HCT116 (cell line): ENCODE measurements around the gene IQCH. TPM values are rescaled to one million over a fixed set of nuclear protein-coding genes. Genes with fewer than 3 reads are reported as not detected.

Experiments
- ATAC-seq: fragments of 200-7000 bp; cut with Tn5 transposase; 2 replicates; pipeline ENCODE4 v1.9.1; 2020; ENCODE audit warnings: mild to moderate bottlenecking, moderate library complexity
- BruUV-seq: library from RNA; stranded (reverse); fragments of 400-500 nt; replicated peaks from 2 replicates; lab custom pipeline; 2021; lab: Mats Ljungman, UMichigan
- CTCF ChIA-PET: fragments of 300-600 bp; sonication (Branson Sonifier 250); formaldehyde crosslinking; loops from one replicate; lab custom pipeline; 2021; ENCODE audit warnings: antibody characterized with exemption; lab: Charles Lee
- POLR2A ChIA-PET: fragments of 300-600, 350-600 bp; sonication (Branson Sonifier 250); formaldehyde crosslinking; loops from one replicate; lab custom pipeline; 2021; ENCODE audit warnings: antibody characterized with exemption; lab: Charles Lee
- RAD21 ChIA-PET, 2 experiments: fragments of 300-600 bp; sonication (Branson Sonifier 250); formaldehyde crosslinking; loops; one replicate each; lab custom pipeline; 2023; ENCODE audit warnings: low total read pairs in 2 of 2; ENCODE audit not compliant: uncharacterized antibody in 2 of 2, unreplicated experiment in 2 of 2, low non-redundant PET in 1 of 2; lab: Charles Lee
- DNase-seq: peaks from one replicate; pipeline ENCODE4 v3.0.0-alpha.2; 2010; ENCODE audit warnings: low read depth, low spot score
- H2AFZ ChIP-seq: fragments of 200-600 bp; shearing (Covaris generic), sonication (generic); 2 replicates; pipeline ENCODE4 v1.6.1; 2017; ENCODE audit warnings: low read depth, mixed run types, mixed read lengths, antibody characterized with exemption, low read length; ENCODE audit not compliant: poor library complexity, severe bottlenecking
- H3K27ac ChIP-seq: 2 replicates; pipeline ENCODE4 v1.5.1; 2012; ENCODE audit warnings: low read depth, low read length
- H3K27me3 ChIP-seq: fragments of 200-600 bp; sonication (generic); 2 replicates; pipeline ENCODE4 v1.6.1; 2016; ENCODE audit warnings: mixed run types, low read length, mixed read lengths; ENCODE audit not compliant: insufficient read depth
- H3K36me3 ChIP-seq, 2 experiments: fragments of 200-500 bp in 1 of 2; fragments of 200-600 bp in 1 of 2; sonication (Bioruptor generic) in 1 of 2; sonication (generic) in 1 of 2; 2 replicates each; pipeline versions ENCODE4 v1.5.1 to v1.6.1; 2014 to 2016; ENCODE audit warnings: low read length in 2 of 2, inconsistent platforms in 1 of 2, mixed read lengths in 1 of 2, mixed run types in 1 of 2; ENCODE audit not compliant: insufficient read depth in 2 of 2, control insufficient read depth in 1 of 2
- H3K4me1 ChIP-seq, 2 experiments: fragments of 200-600 bp in 1 of 2; sonication (generic) in 1 of 2; 2 replicates each; pipeline versions ENCODE4 v1.5.1 to v1.6.1; 2012 to 2017; ENCODE audit warnings: low read length in 2 of 2, inconsistent platforms in 1 of 2, mild to moderate bottlenecking in 1 of 2, mixed read lengths in 1 of 2, mixed run types in 1 of 2, moderate library complexity in 1 of 2; ENCODE audit not compliant: insufficient read depth in 2 of 2, control insufficient read depth in 1 of 2
- H3K4me2 ChIP-seq: fragments of 200-600 bp; sonication (generic); 2 replicates; pipeline ENCODE4 v1.6.1; 2017; ENCODE audit warnings: mixed run types, low read length, mixed read lengths
- H3K4me3 ChIP-seq, 2 experiments: fragments of 200-600 bp in 1 of 2; sonication (generic) in 1 of 2; replicated peaks in 1 of 2; 2 replicates each; pipeline ENCODE4 v1.5.1; 2011 to 2016; ENCODE audit warnings: low read length in 2 of 2, control low read depth in 1 of 2, low read depth in 1 of 2, mild to moderate bottlenecking in 1 of 2, mixed read lengths in 1 of 2, mixed run types in 1 of 2
- H3K79me2 ChIP-seq: fragments of 200-600 bp; sonication (generic); 2 replicates; pipeline ENCODE4 v1.6.1; 2017; ENCODE audit warnings: mild to moderate bottlenecking, mixed run types, low read length, moderate library complexity, mixed read lengths; ENCODE audit not compliant: insufficient read depth
- H3K9ac ChIP-seq: fragments of 200-600 bp; sonication (generic); 2 replicates; pipeline ENCODE4 v1.6.1; 2016; ENCODE audit warnings: low read length, mixed read lengths
- H3K9me2 ChIP-seq: fragments of 200-600 bp; sonication (generic), shearing (Covaris generic); 2 replicates; pipeline ENCODE4 v1.6.1; 2017; ENCODE audit warnings: mixed run types, mild to moderate bottlenecking, moderate library complexity; ENCODE audit not compliant: insufficient read depth
- H3K9me3 ChIP-seq, 2 experiments: fragments of 200-500 bp in 1 of 2; fragments of 200-600 bp in 1 of 2; sonication (Bioruptor generic) in 1 of 2; sonication (generic) in 1 of 2; 2 replicates each; pipeline ENCODE4 v1.6.1; 2014 to 2017; ENCODE audit warnings: low read length in 2 of 2, mixed read lengths in 2 of 2, inconsistent platforms in 1 of 2, low read depth in 1 of 2, mild to moderate bottlenecking in 1 of 2, mixed run types in 1 of 2, moderate library complexity in 1 of 2; ENCODE audit not compliant: control insufficient read depth in 1 of 2, insufficient read depth in 1 of 2
- H4K20me1 ChIP-seq: fragments of 200-600 bp; sonication (generic), shearing (Covaris generic); 2 replicates; pipeline ENCODE4 v1.6.1; 2017; ENCODE audit warnings: mixed run types, mild to moderate bottlenecking, moderate library complexity; ENCODE audit not compliant: insufficient read depth
- ATF3 ChIP-seq: IDR thresholded peaks from 2 replicates; pipeline ENCODE4 v1.6.1; 2012
- CBX3 ChIP-seq: IDR thresholded peaks from 2 replicates; pipeline ENCODE4 v1.6.1; 2012; ENCODE audit warnings: low read depth
- CEBPB ChIP-seq: IDR thresholded peaks from 2 replicates; pipeline ENCODE4 v1.6.1; 2012; ENCODE audit warnings: low read depth
- CTCF ChIP-seq, 3 experiments: fragments of 200-600 bp in 1 of 3; sonication (generic) in 1 of 3; IDR thresholded peaks in 2 of 3; conservative IDR thresholded peaks in 1 of 3; 2 replicates each; pipeline ENCODE4 v1.5.1; 2012 to 2017; ENCODE audit warnings: low read depth in 2 of 3, low read length in 2 of 3, antibody characterized with exemption in 1 of 3, borderline replicate concordance in 1 of 3, control low read depth in 1 of 3, mild to moderate bottlenecking in 1 of 3, mixed read lengths in 1 of 3, mixed run types in 1 of 3, moderate library complexity in 1 of 3; ENCODE audit not compliant: insufficient read depth in 1 of 3
- EGR1 ChIP-seq: IDR thresholded peaks from 2 replicates; pipeline ENCODE4 v1.6.1; 2012; ENCODE audit warnings: low read depth
- ELF1 ChIP-seq: IDR thresholded peaks from 2 replicates; pipeline ENCODE4 v1.6.1; 2012; ENCODE audit warnings: low read depth, borderline replicate concordance
- FOSL1 ChIP-seq: IDR thresholded peaks from 2 replicates; pipeline ENCODE4 v1.6.1; 2012; ENCODE audit warnings: low read depth
- REST ChIP-seq: IDR thresholded peaks from 2 replicates; pipeline ENCODE4 v1.6.1; 2012; ENCODE audit warnings: low read depth
- SIN3A ChIP-seq: IDR thresholded peaks from 2 replicates; pipeline ENCODE4 v1.6.1; 2012; ENCODE audit warnings: low read depth
- SP1 ChIP-seq: IDR thresholded peaks from 2 replicates; pipeline ENCODE4 v1.6.1; 2012; ENCODE audit warnings: low read depth
- SRF ChIP-seq: IDR thresholded peaks from 2 replicates; pipeline ENCODE4 v1.6.1; 2012; ENCODE audit warnings: low read depth
- TCF7L2 ChIP-seq: IDR thresholded peaks from 2 replicates; pipeline ENCODE4 v1.7.0; 2011; ENCODE audit warnings: borderline replicate concordance, inconsistent platforms; ENCODE audit not compliant: insufficient read depth, insufficient read length; ENCODE audit errors: extremely low read depth
- YY1 ChIP-seq: IDR thresholded peaks from 2 replicates; pipeline ENCODE4 v1.6.1; 2011; ENCODE audit warnings: low read length, low read depth, moderate library complexity, mild to moderate bottlenecking; ENCODE audit not compliant: insufficient replicate concordance; ENCODE audit errors: extremely low read depth
- ZNF274 ChIP-seq: fragments of 200-500 bp; sonication (Bioruptor generic); IDR thresholded peaks from 2 replicates; pipeline ENCODE4 v1.6.1; 2014; ENCODE audit warnings: mild to moderate bottlenecking, low read depth, low read length, inconsistent platforms
- intact Hi-C: fragments of 100-400 bp; cut with micrococcal nuclease; formaldehyde crosslinking; loops from 2 replicates; pipeline ENCODE4 v1.10.0; 2022
- total RNA-seq: library from RNA; stranded (reverse); gene quantifications from one replicate; pipeline ENCODE4 v1.2.1, GENCODE V29; 2021; ENCODE audit not compliant: unreplicated experiment

The IQCH gene
- total RNA-seq, 1 experiment from 2014 or later = 4.6 TPM

- Histone ChIP-seq H3K36me3 (no peaks in the 10 kb centered on the region), H3K79me2 (no peaks in the 10 kb centered on the region), H3K9me2 (no peaks in the 10 kb centered on the region), H3K9me3 (no peaks in the 10 kb centered on the region), H2AFZ (no peak overlapping the region), H3K4me2 (no peak overlapping the region), H3K4me1 (peaks cover 0 to 6% of the 10 kb centered on the region in 2 experiments; a peak in 2 of 4 replicates)
- intact Hi-C loops = no loop called here
- CTCF ChIA-PET = no interaction called here
- BruUV-seq = no TSS peak
- RAD21 ChIA-PET = interaction anchor here in 1 of 2 experiments (0.5 kb wide), 1 partner anchor 74 kb away, joined by 3 read pairs; no protein-coding TSS in a partner anchor
- POLR2A ChIA-PET = no interaction called here
- no peak for TF ChIP-seq YY1
- no peak for TF ChIP-seq CBX3
- TF ChIP-seq CEBPB = no peak
- TF ChIP-seq ATF3 = no peak
- no peak for TF ChIP-seq TCF7L2
- no peak for TF ChIP-seq EGR1
- TF ChIP-seq CTCF (IDR thresholded peaks at IDR 0.05 in 2 of 3, conservative IDR thresholded peaks at IDR 0.05 in 1 of 3; ENCODE audit: borderline replicate concordance in 1 of 3, insufficient read depth in 1 of 3, low read depth in 2 of 3, low read length in 2 of 3) = no peak
- TF ChIP-seq ELF1 = no peak
- TF ChIP-seq SRF = no peak
- no peak for TF ChIP-seq FOSL1
- no peak for TF ChIP-seq SIN3A
- TF ChIP-seq ZNF274 = no peak
- no peak for TF ChIP-seq SP1
- TF ChIP-seq REST = no peak
- TF ChIP-seq, all 23 proteins: peak for 0
- Histone ChIP-seq H4K20me1 (no peaks in the 10 kb centered on the region), H3K4me3 (no peak overlapping the region), H3K9ac (no peak overlapping the region), H3K27ac (no peak overlapping the region), H3K27me3 (no peaks in the 10 kb centered on the region)
- DNase-seq = no peak
- no peak for ATAC-seq
Observed at GRCh38 chr15:67331676-67332075, 77.1 kb downstream of the IQCH start.
